HG03066 (cell line): Measurements from ENCODE around the gene MPHOSPH10.
"Not testable (repeated sequence)": the region's sequence is repeated elsewhere in the genome, so short reads cannot be mapped to it uniquely, and the experiment has no call there.

Experiments used
- ATAC-seq: cut with Tn5 transposase; IDR thresholded peaks from one replicate; pipeline ENCODE4 v1.9.1; 2021; ENCODE audit warnings: low read depth; ENCODE audit not compliant: unreplicated experiment

The MPHOSPH10 gene

DNA sequence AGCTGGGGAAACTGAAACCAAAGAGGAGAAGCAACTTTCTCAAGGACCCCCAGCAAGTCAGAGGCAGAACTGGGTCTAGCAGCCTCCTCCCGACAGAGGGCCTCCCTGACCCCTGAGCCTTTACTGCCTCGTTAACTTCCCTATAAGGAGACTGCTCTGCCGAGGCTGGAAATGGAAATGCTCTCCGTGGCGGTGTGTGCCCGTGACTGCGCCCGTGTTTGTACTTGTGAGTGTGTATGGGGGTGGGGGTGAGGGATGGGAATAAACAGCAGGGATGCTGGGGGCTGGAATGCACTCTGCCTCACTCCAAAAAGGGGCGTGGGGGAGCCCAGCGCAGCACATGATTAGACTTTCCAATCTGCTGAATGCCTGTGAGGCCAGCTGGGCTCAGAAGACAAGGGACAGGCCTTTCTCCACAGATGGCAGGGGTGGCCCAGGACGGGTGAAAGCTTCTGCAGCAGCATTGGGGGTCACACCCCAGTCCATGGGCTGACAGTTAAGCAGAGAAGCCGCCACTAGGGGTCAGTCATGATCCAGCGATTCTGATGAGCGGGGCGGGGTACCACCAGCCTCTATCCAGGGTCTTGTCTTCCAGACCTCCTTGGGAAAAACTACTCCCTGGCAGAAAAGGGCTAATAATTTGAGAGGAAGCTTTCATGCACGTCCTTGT, 26.8 kb downstream of the MPHOSPH10 start:
- ATAC-seq, result no peak

DNA sequence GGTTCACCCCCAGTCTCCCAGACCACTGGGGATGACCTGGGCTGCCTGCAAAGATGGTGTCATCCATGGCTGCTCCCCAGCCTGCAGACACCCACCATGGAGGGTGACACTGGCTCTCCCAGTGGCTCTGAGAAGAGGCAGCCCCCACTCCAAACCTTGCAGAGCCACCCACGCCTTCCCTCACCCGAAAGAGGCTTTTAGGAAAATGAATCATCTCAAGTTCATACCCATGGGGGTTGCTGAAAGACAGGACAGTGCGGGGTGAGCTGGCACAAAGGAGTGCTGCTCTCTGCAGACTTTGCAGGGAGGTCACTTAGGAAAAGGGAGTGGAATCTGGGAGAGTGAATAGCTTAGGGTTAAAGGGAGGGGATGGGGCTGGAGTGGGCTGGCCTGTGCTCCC, 36.4 kb downstream of the MPHOSPH10 start:
- no peak for ATAC-seq

DNA sequence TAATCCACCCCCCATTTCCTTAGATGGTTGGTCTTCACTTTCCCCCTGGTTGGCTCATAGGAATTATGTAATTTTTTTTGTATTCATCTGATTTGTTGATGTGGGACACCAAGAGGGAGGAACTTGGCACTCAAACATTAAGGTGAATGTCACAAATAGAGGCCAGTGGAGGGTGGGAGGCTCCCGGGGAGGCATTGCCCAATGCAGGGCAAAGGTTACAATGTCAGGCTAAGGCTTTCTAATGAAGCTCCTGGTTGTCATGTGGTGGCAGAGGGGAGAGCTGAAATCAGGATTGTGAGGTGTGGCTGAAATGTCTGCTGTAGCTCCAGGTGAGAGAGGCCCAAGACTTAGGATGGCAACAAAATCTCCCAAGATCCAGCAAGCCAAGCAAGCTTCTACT, 42.7 kb downstream of the MPHOSPH10 start:
- ATAC-seq, result no peak

DNA sequence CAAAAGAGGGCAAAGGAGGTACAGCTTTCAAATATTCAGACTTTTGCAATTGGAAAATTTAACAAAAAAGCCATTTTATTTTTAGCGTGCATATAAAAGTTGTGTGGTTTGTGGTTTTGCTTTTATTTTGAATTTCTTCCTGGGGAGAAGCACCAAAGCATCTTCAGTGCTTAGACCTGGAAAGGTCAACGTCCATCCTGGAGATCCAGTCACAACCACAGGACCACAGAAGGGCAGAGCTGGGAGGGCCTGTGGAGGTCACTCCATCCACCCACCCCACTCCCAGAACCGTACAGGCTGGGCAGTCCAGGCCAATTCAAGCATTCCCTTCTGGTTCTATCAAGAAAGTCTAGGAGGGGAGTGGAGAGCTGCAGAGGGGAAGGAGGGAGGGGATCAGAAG, 43.8 kb downstream of the MPHOSPH10 start:
- ATAC-seq, result no peak

DNA sequence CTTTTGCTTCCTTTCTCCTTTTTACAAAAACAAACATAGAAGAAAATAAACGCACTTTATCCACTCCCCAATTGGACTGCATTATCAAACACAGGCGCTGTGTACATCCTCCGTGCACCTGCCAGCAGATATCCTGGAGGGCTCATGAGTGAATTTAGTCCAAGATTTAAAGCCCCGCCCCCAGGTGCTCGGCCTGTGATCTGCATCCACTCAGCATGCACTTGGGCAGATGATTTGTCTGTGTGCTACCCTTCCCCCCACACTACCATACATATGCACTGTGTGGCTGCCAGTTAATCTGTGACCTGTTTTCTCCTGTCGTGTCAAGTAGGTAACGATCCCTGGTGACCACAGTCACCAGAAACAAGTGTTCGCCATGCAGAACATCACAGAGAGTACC, 48.4 kb downstream of the MPHOSPH10 start:
- not testable (repeated sequence) for ATAC-seq

DNA sequence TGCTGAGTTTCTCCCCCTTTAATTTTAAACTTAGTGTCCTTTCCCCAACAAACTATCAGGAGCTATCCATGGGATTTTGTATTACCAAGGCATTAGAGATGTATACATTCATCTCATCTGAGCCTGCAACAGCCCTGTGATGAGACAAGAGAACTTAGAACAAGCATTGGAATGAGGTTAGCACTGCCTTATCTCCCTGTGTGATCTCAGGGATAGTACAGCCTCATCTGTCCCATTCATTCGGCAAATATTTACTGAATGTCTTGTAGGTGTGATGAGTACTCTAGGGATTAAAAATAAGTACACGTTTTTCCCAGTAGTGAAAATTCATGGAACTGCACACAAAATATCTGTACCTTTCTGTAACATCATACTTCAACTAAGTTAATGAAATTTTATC, 50.9 kb downstream of the MPHOSPH10 start:
- ATAC-seq, result no peak

DNA sequence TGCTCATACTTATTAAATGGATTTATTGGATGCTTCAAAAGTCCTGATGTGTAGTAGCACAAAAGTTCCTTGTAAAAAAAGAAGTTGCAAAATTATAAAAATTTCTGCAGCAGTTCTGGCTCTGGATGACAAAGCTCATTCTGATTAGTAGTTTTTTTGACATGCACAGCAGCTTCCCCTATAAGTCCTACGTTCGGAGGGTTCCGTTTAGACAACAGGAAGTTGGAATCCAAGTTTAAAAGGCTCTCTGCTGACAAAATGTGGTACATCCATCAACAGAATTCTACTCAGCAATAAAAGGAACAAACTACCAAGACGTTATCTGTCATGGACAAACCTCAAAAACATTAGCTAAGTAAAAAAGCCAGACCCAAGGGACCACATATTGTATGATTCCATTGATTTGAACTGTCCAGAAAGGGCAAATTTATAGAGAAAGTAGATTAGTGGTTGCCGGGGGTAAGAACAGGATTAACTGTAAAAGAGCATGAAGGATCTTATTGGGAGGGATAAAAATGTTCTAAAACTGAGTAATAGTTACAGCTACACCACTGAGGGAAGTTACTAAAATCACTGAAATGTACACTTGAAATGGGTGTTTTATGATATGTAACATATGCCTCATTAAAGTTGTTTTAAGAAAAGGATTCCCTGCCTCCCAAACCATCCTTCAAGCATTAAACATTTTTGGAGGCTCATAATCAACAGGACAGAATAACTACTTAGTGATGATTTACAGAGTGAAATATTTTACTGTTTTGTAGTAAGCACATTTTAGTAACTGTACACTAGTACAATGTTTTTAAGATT, 53.1 kb downstream of the MPHOSPH10 start:
- not testable (repeated sequence) for ATAC-seq

DNA sequence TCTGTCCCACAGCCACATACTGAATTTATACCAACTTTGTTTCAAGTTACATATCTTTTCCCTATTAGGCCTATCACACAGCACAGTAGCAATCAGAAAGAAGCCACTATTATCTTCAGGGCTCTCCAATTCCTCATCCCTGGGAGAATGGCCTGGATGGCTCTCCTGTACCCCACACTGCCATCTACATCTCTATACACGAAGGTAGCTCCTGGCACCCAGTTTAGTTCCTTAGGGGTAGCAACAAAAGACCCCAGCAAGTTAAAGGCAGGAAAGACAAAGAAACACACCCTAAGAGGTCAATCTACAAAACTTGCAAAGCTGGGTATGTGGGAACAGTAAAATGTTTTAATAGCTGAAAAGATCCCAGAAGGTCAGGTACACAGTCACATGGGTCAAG, 56.5 kb downstream of the MPHOSPH10 start:
- ATAC-seq, result no peak

DNA sequence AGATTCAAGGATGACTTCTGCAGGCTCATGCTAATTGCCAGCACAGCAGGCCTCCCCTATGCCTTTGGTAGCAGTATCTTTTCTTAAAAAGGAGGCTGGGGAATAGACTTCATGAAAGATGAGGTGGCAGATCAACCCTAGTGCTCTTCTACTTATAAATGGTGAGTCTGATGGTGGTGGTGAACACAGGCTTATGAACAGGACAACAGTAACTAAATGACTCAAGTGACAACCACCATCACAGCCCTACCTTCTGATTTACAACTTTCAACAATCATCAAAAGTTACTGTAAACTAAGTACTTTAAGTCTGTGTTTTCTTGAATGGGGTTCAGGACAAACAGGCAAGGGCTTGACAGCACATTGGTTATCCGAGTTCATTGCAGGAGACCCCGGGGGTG, 57.2 kb downstream of the MPHOSPH10 start:
- ATAC-seq, result no peak

DNA sequence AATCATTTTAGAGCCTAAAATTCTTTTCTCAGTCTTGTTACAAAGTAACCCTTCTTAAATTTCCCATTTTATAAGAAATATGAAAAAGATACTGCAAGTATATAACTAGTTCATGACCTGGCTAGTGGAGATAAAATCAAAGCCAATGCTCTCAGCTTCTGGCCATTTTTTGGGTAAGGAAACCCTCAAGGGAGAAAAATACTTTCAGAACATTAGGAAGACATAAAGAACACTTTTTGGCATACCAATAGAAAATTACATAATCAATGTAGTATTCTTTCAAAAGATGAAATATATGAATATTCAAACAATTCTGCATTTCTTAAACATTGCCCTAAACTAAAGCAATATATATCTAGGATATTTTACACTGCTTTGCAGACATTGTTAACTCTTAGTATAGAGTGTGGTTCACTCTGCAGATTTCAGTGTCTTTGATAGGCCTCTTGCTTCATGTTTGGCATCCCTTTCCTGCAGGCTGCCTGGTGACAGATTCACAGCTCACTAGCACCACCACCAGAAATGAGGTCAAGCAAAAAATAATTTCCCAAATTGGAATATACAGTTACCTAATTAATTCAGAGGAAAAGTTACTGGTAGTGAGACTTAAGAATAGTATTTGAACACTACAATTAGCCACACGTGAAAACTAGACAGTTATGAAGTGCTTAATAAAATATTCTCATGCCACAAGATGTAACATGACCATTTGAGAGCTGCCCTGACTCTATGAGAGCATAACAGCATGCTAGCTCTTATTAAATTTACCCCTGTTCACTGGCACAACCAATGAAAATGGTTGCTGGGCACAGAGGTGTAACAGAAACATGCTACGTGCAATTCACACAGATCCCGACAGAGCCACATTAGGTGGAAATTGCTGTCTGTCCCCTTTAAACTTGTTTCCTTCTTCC, 60.5 kb downstream of the MPHOSPH10 start:
- ATAC-seq, result no peak

DNA sequence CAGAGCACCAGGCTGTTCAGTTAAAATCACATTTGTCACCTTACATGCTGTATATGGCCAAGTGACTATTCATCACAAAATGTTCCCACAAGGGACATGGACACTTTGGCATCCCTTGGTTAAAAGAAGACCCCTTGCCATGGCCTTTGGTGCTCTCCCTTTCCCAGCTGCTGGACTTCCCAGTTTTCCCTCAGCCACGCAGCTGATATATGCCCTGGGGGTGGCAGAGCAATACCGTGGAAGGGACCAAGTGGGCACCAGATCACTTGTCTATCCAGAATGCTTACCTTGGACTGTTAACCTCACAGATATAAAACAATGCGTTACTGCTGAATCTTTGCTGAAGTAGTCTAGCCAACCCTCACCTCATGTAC, 61.1 kb downstream of the MPHOSPH10 start:
- no peak for ATAC-seq
